HG02870 (cell line): ENCODE measurements around the gene CRTC1.
"Not testable (repeated sequence)": the region's sequence is repeated elsewhere in the genome, so short reads cannot be mapped to it uniquely, and the experiment has no call there.

Experiments
- ATAC-seq: cut with Tn5 transposase; IDR thresholded peaks from one replicate; pipeline ENCODE4 v1.9.1; 2021; ENCODE audit warnings: mild to moderate bottlenecking, moderate library complexity; ENCODE audit not compliant: unreplicated experiment

The CRTC1 gene

DNA sequence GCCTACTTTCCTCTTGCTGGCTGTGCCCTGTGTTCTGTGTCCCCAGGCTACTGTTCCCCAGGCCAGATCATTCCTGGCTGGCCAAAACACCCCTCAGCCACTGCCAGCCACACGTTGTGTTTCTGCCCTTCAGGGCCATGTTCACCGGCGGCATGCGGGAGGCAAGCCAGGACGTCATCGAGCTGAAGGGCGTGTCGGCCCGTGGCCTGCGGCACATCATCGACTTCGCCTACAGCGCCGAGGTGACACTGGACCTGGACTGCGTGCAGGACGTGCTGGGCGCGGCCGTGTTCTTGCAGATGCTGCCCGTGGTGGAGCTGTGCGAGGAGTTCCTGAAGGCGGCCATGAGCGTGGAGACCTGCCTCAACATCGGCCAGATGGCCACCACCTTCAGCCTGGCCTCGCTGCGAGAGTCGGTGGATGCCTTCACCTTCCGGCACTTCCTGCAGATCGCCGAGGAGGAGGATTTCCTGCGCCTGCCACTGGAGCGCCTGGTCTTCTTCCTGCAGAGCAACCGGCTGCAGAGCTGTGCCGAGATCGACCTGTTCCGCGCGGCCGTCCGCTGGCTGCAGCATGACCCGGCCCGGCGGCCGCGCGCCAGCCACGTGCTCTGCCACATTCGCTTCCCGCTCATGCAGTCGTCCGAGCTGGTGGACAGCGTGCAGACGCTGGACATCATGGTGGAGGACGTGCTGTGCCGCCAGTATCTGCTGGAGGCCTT is 15.8 kb upstream of the CRTC1 start:
- no peak for ATAC-seq

DNA sequence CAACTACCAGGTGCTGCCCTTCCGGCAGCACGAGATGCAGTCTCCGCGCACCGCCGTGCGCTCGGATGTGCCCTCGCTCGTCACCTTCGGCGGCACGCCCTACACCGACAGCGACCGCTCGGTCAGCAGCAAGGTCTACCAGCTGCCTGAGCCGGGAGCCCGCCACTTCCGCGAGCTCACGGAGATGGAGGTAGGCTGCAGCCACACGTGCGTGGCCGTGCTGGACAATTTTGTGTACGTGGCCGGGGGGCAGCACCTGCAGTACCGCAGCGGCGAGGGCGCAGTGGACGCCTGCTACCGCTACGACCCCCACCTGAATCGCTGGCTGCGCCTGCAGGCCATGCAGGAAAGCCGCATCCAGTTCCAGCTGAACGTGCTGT is 15.2 kb upstream of the CRTC1 start:
- no peak for ATAC-seq

DNA sequence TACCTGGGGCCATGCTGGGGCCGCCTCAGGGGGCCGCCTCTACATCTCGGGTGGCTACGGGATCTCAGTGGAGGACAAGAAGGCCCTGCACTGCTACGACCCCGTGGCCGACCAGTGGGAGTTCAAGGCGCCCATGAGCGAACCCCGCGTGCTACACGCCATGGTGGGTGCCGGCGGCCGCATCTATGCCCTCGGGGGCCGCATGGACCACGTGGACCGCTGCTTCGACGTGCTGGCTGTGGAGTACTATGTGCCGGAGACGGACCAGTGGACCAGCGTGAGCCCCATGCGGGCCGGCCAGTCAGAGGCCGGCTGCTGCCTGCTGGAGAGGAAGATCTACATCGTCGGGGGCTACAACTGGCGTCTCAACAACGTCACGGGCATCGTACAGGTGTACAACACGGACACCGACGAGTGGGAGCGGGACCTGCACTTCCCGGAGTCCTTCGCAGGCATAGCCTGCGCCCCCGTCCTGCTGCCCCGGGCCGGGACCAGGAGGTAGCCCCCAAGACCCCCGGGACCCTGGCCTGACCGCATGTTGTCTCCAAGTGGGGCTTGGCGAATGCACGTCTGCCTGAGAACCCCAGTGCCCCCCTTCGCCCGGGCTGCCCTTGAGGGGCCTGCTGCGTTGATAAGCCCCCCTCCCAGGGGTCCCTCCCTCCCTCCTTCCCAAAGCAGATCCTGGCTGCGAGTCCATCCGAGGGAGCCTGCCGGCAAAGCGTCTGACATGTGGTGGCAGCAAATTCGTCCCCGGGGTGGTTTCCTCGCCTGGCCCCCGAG is 14.5 kb upstream of the CRTC1 start:
- no peak for ATAC-seq

GRCh38 chr19:18669524-18669817 is 14.0 kb upstream of the CRTC1 start:
- ATAC-seq, result no peak

DNA sequence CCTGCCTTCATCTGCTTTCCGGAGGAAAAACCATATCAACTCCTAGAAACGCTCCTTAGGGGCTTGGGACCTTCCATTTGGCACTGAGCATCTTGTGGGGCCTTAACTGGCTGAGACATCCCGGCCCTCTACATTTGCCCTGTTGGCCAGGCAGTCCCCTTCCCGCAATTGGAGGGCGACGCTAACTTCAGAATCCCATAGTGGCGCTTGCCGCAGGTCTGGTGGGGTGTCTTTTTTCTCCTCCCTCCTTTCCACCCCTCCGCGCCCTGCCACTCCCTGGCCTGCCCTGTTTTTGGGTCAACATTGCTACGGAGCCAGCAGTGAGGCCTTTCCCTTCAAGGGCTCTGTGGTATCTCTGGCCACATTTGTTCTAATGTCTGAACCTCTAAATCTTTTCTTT is 13.6 kb upstream of the CRTC1 start:
- ATAC-seq, result no peak

DNA sequence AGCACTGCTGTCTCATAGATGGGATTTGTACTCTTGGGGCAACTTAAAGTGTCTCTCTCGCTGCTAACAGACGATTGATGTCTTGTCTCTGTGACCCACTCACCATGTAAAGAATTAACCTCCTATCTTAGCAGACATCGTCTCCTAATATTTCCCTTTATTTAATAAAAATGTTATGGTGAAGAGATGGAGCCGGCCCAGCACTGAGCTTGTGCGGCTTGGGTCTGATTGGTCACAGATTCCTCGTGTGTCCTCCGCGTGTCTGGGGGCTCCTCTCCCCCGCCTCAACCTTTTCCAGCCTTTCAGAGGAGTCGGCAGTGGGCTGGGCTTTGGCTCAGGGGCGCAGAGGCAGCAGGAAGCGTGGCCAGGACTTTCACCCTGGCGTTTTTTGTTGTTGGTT is 13.2 kb upstream of the CRTC1 start:
- no peak for ATAC-seq

GRCh38 chr19:18671303-18672043 is 12.0 kb upstream of the CRTC1 start:
- no peak for ATAC-seq

GRCh38 chr19:18672044-18672451 is 11.4 kb upstream of the CRTC1 start:
- no peak for ATAC-seq

GRCh38 chr19:18672606-18673337 is 10.7 kb upstream of the CRTC1 start:
- ATAC-seq, result no peak

DNA sequence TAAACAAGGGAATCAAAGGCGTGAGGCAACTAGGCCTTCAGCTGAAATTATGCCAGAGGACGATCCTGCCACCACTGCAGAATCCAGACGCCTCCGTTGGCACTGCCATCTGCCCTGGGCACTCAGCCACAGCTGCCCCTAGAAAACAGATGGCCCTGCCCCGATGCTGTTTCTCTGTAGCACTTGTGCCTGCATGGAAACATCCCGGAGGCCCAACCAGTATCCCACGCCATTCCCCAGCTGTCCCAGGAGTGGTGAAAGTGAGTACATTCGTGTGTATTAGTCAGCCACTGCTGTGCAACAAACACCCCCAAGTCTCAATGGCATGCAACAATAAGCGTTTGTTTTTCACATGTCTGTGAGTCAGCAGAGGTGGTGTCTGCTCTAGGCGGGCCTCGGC is 8.9 kb upstream of the CRTC1 start:
- ATAC-seq, result no peak

- no peak for ATAC-seq
These were observed 7.7 kb upstream of the CRTC1 start for GRCh38 chr19:18675779-18676178.

DNA sequence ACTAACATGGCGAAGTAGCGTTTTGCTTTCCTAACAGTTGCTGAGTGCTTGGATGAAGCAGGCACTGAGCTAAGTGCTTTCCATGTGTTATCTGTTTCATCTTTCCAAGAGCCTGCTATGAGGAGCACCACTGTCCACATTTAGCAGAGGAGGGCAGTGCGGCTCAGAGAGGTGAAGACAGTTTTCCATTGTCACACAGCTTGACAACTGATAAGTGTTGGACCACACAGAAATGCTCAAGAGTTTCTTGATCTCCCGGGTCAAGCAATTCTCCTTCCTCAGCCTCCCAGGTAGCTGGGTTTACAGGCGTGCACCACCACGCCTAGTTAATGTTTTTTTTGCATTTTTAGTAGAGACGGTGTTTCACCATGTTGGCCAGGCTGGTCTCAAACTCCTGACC is 6.8 kb upstream of the CRTC1 start:
- ATAC-seq, result no peak

- no peak for ATAC-seq
These were observed 6.3 kb upstream of the CRTC1 start for GRCh38 chr19:18677156-18677555.

DNA sequence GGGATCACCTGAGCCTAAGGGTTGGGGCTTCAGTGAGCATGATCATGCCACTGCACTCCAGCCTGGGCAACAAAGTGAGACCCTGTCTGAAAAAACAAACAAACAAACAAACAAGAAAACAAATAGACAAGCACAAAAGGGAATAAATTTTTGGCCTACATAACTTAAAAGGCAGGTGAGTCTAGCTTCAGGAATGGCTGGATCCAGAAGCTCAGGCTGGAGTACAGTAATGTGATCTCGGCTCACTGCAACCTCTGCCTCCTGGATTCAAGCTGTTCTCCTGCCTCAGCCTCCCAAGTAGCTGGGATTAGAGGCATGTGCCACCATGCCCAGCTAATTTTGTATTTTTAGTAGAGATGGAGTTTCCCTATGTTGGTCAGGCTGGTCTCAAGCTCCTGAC is 3.3 kb upstream of the CRTC1 start:
- ATAC-seq, result not testable (repeated sequence)

DNA sequence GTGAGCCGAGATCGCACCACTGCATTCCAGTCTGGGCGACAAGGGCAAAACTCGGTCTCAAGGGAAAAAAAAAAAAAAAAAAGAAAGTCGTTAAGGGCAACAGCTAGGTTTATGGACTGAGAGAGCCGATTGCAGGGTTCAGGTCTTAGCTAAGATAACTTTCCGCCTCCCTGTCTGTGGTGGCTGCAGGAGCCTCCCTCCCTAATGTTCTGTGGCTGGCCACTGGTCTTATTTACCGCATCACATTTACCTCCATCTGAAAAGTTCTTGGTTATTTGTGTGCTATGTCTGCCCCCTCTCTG is 722 bp upstream of the CRTC1 start:
- peak; percentile 7 for ATAC-seq

DNA sequence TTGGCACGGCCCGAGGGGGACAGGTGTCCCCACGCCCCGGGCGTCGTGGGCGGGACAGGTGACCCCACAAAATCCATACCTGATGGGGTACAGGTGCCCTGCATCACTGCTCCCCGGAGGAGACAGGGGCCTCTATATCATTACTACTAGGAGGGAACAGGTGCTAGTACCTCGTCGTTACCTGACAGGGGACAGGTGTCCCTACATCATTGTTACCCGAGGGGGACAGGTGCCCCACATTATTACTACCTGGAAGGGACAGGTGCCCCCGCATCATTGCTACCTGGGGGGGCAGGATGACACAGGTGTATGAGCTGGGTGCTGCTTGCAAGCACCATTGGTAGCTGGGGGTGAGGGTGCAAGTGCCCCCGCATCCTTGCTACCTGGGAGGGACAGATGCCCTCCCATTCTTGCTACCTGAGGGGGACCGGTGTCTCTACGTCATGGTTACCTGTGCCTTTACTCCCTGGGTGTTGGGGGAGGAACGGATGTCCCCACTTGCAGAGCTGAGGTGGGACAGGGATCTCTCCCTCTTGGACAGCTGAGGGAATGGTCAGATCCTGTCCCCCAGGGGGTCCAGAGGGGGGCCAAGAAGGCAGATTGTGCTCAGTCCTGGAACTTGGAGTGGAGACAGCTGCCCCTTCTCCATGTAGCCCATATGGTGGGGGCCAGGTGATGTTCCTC is 620 bp downstream of the CRTC1 start:
- ATAC-seq, result peak; percentile 11

- no peak for ATAC-seq
These were observed 1.1 kb downstream of the CRTC1 start for GRCh38 chr19:18684642-18684993.

- no peak for ATAC-seq
These were observed 2.2 kb downstream of the CRTC1 start for GRCh38 chr19:18685597-18686190.

GRCh38 chr19:18687740-18688465 is 4.4 kb downstream of the CRTC1 start:
- ATAC-seq, result no peak

GRCh38 chr19:18696023-18696422 is 12.5 kb downstream of the CRTC1 start:
- ATAC-seq, result no peak
